NAMALWA (cell line): ENCODE measurements around the gene FARSB.
"Not testable (repeated sequence)": the region's sequence is repeated elsewhere in the genome, so short reads cannot be mapped to it uniquely, and the experiment has no call there.

ENCODE experiments used
- DNase-seq: peaks from one replicate; pipeline ENCODE4 v3.0.0-alpha.2; 2015; ENCODE audit warnings: low spot score

Gene FARSB

GRCh38 chr2:222655787-222656525, at the start of gene FARSB:
FARSB (minus strand) TSS chr2:222656092; CDS start chr2:222656073, 19 bp downstream.
- peak; percentile 98 for DNase-seq

GRCh38 chr2:222703886-222704285, 48.0 kb upstream of the FARSB start:
- DNase-seq, result no peak

- no peak for DNase-seq
Measured at GRCh38 chr2:222703091-222703490, 47.2 kb upstream of the FARSB start.

- no peak for DNase-seq
Measured at GRCh38 chr2:222701721-222702131, 45.8 kb upstream of the FARSB start.

GRCh38 chr2:222701233-222701632, 45.3 kb upstream of the FARSB start:
- no peak for DNase-seq

- DNase-seq, result no peak
Measured at GRCh38 chr2:222698276-222698675, 42.4 kb upstream of the FARSB start.

- DNase-seq, result peak; percentile 65
Measured at GRCh38 chr2:222693837-222694236, 37.9 kb upstream of the FARSB start.

GRCh38 chr2:222693413-222693812, 37.5 kb upstream of the FARSB start:
- DNase-seq, result not testable (repeated sequence)

GRCh38 chr2:222690564-222691200, 34.8 kb upstream of the FARSB start:
- DNase-seq, result peak; percentile 91

GRCh38 chr2:222689322-222689721, 33.4 kb upstream of the FARSB start:
- DNase-seq, result no peak

- no peak for DNase-seq
Measured at GRCh38 chr2:222688917-222689316, 33.0 kb upstream of the FARSB start.

- no peak for DNase-seq
Measured at GRCh38 chr2:222686086-222686750, 30.3 kb upstream of the FARSB start.

- DNase-seq, result no peak
Measured at GRCh38 chr2:222683805-222684204, 27.9 kb upstream of the FARSB start.

GRCh38 chr2:222677981-222678380, 22.1 kb upstream of the FARSB start:
- peak; percentile 10 for DNase-seq

GRCh38 chr2:222673883-222674282, 18.0 kb upstream of the FARSB start:
- DNase-seq, result peak; percentile 53

GRCh38 chr2:222673273-222673672, 17.4 kb upstream of the FARSB start:
- DNase-seq, result no peak

- no peak for DNase-seq
Measured at GRCh38 chr2:222672068-222672401, 16.1 kb upstream of the FARSB start.

- no peak for DNase-seq
Measured at GRCh38 chr2:222671259-222672067, 15.6 kb upstream of the FARSB start, which contains the start of gene MOGAT1. MOGAT1 (plus strand) TSS chr2:222671658; CDS start chr2:222671786, 128 bp downstream.

GRCh38 chr2:222670191-222671038, 14.5 kb upstream of the FARSB start:
- DNase-seq, result no peak

- DNase-seq, result no peak
Measured at GRCh38 chr2:222669353-222669752, 13.5 kb upstream of the FARSB start.

GRCh38 chr2:222668494-222669154, 12.7 kb upstream of the FARSB start:
- no peak for DNase-seq
